Stimulated activated naive CD4-positive, alpha-beta T cell treated with Interleukin-2 at 50 U/mL for 16 hours (primary cell): Measurements from ENCODE around the gene GDPD5.
"Not testable (repeated sequence)": the region's sequence is repeated elsewhere in the genome, so short reads cannot be mapped to it uniquely, and the experiment has no call there.

Experiments used
- DNase-seq: peaks from one replicate; lab custom pipeline; 2025; lab: John Stamatoyannopoulos, UW

The GDPD5 gene

DNA sequence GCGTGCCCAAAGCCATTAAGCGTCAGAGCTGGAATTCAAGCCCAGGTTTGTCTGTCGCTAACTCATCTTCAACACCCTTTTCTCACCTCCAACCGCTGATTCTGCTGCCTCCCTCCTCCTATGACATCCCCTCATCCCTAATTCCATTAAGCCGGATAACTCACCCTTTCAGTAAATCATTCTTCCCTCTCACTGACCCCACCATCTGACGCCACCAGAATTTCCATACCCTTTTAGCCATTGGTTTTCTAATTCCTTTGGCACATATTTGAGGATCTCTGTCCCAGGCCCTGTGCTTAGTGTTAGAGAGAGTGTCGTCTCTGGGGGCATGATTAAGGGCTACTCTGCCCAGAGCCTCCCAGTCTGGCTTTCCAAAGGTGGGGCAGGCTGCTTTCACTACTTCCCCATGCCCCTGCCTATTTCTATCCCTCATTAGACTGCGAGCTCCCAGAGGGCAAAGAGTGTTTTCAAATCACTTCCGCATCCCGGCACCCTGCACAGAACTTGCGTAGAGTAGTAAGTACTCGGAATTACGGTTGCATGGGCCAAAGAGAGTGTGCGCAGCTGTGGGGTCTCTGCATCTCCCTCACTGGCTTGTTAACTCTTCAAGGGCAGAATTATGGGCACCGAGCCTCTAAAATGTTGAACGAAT, 96.6 kb downstream of the GDPD5 start:
- no peak for DNase-seq

DNA sequence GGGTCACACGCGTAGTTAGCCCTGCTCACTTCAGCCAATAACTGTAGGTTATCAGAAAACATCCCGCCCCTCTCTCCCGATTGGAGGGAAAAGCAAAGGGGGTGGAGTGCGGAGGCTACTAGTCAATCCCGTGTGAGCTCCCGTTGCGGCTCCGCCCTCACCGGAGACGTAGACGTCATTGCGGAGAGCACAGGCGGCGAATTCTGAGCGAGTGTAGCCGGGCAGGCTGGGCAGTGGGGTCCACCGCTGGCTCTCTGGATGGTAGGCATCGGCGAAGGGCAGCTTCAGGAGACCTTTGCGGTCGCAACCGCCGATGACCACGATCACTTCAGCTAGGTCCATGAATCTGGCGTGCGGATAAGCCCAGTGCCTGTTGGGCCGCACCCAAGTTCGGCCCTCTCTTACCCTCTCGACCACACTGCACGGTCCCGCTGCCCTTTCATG, 97.4 kb downstream of the GDPD5 start:
- peak; percentile 60 for DNase-seq

DNA sequence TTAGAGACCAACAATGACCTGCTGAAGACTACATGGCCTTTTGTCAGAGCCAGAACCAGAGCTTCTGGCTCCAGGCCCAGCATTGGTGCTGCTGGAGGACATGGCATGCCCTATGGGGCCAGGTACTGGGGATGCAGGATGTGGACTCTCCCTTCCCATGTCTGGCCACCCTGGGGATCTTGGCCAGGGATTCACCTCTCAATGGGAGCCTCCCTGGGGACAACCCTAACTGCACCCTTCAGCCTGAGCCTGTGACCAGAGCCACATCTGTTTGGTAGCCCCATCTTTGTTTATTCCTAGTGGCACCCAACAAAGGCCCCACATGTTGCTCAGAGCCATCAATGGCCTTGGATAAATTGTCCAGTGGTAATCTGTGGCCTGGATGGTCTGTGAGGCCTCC, 98.6 kb downstream of the GDPD5 start:
- no peak for DNase-seq

DNA sequence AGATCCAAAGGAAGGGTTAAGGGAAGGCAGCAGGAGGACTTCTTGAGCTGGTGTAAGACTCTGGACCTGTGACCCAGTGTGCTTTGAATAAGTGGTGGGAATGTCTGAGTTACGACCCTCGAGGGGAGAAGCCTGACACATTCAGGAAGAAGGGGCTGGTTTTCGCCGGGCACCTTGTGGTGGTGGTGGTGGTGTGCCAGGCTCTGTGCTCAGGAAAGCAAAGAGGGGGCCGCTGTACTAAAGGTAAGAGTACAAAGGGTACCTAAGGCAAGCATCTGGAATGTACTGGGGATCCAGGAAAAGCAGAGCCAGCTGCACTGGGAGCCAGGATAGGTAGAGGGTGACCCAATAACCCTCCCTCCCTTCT, 99.0 kb downstream of the GDPD5 start:
- no peak for DNase-seq

DNA sequence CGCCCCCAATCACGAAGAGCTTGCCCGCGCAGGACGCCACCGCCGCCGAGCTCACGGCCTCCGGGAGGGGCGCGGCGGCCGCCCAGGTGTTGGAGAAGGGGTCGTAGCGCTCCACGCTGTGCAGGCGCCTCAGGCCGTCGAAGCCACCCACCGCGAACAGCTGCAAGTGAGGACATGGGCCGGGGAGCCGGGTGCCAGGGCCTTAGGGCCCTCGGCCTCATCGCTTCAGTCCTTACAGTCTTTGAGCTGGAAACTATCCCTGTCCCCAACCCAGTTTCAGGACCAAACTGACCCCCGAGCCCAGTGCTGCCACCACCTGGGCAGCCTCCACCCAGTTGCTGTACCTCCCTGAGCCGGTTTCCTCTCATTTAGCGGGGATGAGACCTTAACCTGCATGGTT, 100.3 kb downstream of the GDPD5 start:
- DNase-seq, result no peak

DNA sequence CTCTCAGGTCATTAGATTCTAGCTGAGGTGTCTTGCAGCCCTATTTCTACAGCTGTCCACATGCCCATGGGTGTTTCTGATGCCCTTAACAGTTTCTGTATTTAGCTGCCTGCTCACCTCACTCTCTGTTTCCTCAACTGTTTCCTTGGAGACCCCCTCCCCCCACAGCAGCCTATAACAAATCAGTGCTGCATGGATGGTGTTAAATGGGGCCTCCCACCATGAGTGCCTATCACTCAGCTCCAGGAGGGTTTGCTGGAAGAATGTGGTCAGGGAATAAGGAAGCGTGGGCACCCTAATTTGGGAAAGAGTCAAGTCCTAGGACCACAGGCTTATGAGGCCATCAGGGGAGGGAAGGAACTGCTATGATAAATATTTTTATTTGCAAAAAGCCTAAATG, 101.3 kb downstream of the GDPD5 start:
- no peak for DNase-seq

DNA sequence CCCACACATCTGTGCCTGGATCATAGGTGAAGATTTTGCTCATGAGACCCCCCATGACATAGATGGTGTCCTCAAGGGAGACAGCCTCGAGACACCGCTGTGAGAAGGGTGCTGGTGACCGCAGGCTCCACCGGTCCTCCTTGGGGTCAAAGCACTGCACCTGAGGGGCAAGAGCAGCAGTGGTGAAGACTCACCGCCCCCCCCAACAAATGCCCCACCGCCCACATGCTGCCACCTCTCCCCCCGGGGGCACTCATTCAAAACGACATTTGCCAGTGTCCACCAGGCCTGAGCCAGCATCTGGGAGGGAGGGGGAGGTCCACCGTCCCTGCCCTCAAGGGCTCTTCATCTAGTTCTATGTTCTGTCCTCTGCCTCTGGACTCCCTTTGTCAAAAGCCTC, 102.0 kb downstream of the GDPD5 start:
- no peak for DNase-seq

DNA sequence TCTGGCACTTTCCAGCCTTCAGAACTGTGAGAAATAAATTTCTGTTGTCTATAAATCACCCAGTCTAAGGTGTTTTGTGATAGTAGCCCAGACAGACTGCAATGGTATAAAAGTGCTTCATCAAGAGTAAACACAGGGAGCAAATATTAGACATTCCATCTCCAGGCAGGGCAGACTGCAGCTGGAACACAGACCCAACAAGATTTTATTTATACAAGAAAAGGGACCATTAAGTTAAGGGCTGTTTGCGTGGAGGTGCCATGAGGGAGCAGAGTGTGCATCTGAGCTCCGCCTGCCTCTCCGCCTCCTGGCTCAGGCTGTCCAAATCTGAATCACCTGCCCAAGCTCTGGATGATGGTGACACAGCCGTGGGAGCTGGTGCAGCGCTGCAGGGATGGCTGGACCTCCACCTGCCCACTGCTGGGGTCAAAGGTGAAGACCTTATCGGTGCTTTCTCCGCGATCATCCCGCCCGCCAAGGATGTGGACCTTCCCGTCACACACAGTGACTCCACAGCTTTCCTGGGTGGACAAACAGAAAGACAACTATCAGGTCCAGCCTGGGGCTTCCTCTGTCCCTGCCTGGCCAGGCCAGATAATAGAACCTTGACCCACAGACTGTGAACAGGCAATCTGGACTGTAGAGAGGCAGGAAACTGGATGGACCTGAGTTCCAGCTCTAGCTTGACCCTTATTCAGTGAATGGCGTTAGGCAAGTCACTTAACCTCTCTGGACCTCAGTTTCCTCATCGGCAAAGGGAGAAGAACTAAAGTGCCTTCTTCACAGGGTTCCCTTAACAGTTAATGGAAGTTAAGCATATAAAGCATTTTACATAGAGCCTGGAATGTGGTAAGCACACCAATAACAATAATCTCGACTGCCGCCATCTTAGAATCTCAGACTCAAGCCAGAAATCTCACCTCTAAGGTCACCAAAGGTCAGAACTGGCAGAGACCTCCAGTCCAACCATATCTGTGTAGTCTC, 103.2 kb downstream of the GDPD5 start:
- DNase-seq, result no peak

DNA sequence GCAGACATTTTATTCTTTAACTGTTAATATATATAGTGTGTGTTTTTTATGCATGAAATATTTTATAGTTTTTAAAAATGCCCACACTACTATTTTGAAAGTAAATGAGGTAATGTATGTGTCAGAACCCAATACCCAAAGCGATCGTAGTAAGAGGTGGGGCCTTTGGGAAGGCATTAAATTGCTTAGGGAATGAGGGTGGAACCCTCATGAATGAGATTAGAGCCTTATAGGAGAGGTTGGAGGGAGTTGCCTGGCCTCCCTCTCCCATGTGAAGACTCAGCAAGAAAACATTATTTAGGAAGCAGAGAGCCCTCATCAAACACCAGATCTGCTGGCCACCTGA, 103.9 kb downstream of the GDPD5 start:
- no peak for DNase-seq

DNA sequence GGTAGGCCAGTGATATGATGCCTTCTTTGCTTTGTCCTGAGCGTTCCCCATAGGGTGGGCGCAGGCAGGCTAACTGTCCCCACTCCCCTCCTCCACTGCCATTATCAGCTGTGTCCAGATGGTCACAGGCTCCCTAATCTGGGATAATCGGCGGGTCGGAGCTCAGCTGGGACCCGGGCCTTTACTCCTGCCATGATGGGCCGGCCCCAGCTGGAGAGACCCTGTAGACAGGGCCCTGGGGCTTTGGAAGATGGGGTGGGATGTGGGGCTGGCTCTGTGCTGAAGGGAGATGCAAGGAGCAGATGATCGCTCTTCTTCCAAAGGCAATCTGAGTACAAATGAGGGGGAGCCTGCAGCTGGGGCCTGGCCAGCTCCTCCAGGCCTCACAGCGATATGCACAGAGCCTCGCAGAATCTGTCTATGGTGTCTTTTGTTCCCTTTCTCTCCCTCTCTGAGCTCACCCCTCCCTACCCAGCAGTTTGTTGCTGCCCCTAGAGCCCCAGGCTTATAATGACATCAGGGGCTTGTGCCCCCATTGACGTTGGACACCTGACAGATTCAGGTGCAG, 104.6 kb downstream of the GDPD5 start:
- DNase-seq, result no peak

DNA sequence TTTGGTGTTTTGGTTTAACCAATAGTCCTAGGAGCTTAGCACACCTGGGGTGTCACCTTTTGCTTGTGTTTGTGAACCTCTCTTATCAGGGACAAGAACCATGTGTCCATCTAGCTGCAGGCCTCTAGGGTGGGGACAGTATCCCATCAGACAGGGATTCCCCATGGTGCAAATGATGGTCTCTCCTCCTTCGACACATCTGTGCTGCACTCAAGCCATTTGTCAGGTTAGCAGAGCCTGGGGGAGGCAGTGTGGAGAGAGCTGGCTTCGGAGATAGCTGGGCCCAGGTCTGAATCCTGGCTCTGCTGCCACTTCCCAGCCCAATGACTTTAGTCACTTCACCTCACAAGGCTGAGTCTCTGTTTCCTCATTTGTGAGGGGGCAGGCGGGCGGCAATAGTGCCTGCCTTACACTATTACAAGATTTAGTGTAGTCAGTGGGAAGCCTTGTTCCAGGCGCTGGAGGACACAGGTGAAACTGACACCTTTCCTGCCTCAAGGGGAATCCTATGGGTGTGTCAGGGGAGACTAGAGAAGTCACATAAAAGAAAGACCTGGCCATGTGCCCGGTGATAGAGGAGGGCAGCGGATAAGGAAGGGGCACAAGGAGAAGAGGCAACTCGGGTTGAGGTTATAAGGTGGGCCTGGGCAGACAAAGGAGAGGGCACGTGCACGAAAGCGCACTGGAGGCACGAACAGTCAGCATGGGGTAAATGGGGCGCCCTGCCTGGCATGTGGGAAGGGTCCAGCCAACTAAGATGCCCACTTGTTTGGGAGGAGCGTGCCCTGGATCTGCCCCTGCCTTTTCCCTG, 105.3 kb downstream of the GDPD5 start:
- DNase-seq, result no peak

DNA sequence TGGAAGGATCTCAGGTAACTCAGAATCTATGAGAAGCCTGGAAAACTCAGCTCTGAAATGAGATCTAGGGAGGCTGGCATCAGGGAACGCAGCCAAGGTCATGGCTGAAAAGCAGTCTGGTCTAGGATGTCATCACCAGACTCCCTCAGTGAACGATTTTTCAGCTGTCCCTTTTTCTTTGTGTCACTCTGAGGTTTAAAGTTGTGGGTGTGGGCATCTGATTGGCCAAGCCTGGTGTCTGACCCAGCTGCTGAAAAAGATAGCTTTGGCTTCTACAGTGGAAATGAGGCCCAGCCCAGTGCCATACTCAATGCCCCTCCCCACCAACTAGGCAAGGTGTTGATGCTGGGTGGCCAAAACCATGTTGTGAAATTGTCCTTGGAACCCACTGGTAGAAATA, 111.9 kb downstream of the GDPD5 start:
- DNase-seq, result no peak

DNA sequence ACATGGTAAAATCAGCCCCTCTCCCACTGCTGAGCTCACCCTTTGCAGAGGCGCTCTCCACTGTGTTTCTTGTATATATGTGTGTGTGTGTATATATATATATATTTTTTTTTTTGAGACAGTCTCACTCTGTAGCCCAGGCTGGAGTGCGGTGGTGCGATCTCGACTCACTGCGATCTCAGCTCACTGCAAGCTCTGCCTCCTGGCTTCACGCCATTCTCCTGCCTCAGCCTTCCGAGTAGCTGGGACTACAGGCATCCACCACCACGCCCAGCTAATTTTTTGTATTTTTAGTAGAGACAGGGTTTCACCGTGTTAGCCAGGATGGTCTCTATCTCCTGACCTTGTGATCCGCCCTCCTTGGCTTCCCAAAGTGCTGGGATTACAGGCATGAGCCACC, 112.6 kb downstream of the GDPD5 start:
- DNase-seq, result not testable (repeated sequence)

DNA sequence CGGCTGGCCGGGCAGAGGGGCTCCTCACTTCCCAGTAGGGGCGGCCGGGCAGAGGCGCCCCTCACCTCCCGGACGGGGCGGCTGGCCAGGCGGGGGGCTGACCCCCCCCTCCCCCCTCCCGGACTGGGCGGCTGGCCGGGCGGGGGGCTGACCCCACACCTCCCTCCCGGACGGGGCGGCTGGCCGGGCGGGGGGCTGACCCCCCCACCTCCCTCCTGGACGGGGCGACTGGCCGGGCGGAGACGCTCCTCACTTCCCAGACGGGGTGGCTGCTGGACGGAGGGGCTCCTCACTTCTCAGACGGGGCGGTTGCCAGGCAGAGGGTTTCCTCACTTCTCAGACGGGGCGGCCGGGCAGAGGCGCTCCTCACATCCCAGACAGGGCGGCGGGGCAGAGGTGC, 115.8 kb downstream of the GDPD5 start:
- not testable (repeated sequence) for DNase-seq

DNA sequence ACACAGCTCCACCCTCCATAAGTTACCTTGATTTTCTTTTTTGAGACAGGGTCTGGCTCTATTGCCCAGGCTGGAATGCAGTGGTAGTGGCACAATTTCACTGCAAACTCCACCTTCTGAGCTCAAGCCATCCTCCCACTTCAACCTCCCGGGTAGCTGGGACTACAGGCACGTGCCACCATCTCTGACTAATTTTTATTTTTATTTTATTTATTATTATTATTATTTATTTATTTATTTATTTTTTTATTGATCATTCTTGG, 116.9 kb downstream of the GDPD5 start:
- DNase-seq, result no peak

DNA sequence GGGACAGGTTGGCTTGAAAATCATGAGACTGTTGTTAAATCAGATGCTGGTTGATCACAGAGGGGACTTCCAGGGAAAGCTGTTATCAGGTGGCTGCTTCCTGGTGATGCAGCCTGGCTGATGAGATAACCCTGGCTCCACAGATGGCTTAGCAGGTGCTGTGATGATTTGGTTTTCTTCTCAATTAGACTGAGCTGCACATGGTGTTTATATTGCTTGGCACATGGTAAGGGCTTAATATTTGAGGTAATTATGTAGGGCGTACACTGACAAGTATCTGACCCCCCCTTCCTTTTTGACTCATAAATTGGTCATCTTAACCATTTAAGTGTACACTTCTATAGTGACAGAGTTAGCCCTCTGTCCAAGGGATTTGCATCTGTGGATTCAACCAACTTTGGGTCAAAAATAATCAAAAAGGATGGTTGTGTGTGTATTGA, 119.4 kb downstream of the GDPD5 start:
- no peak for DNase-seq

DNA sequence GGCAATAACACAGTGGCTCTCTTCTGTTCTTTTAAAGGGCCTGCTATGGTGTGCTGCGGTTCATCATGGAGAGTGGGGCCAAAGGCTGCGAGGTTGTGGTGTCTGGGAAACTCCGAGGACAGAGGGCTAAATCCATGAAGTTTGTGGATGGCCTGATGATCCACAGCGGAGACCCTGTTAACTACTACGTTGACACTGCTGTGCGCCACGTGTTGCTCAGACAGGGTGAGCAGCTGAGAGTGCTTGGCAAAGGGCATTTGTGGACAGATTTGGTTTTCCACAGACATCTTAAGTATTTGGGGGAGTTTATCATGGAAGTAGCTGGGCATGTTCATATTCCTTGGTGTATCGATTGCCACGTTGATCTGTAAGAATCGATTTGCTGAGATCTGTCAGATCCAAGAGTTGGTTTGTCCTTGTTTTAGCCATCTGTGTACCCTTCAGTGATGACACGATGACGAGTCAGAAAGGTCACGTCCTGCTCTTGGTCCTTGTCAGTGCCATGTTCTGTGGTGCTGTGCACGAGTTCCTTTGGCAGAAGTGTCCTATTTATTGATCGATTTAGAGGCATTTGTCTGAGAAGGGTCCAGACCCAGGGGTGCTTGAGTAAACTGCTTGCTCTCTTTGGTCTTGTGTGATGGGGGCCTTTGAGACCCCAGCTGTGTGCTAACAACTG, 121.6 kb downstream of the GDPD5 start:
- DNase-seq, result peak; percentile 4

DNA sequence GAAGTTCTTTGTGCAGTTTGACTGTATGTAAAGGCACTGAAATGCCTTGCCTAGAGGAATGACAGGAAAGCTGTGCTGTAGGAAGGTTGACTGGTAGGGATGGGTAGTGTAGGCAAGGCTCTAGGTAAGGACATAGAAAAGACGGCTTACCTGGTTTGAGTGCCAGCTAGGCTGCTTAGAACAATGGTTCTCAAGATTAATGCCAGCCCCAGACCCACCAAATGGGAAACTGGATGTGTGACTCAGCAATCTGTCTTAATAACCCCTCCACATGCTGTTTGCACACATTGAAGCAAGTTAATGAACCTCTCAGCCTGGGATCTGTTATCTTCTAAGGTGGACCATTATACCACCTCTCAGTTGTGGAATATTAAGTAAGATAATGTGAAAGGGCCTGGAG, 122.7 kb downstream of the GDPD5 start:
- DNase-seq, result no peak

DNA sequence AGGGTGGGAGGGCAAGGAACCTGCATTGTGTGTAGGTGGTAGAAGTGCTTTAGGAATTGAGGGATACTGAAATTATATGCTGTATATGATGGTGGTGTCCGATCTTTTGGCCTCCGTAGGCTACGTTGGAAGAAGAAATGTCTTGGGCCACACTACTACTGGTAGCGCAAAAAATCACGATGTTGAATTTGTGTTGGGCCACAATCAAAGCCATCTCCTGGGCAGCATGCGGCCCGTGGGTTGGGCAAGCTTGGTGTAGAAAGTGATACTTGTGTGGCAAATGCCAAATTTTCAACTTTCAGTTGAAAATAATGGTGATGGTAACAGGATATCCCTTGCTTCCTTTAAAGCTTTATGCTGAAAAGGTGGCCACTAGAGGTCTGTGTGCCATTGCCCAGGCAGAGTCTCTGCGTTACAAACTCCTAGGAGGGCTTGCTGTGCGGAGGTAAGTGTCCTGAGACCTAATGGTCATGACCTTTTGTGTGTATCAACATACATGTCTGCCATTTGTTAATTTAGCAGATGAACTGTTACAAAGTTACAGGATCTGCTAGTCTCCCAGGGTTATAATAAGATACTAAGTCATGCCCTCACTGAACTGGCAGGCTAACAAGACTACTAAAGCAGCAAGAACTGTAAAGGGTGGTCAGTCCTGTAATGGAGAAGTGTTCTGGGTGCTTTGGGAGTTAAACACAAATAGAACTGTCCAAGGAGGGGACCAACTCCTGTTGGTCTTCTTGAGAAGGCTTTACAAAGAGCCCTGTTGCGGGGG, 123.6 kb downstream of the GDPD5 start:
- DNase-seq, result no peak

DNA sequence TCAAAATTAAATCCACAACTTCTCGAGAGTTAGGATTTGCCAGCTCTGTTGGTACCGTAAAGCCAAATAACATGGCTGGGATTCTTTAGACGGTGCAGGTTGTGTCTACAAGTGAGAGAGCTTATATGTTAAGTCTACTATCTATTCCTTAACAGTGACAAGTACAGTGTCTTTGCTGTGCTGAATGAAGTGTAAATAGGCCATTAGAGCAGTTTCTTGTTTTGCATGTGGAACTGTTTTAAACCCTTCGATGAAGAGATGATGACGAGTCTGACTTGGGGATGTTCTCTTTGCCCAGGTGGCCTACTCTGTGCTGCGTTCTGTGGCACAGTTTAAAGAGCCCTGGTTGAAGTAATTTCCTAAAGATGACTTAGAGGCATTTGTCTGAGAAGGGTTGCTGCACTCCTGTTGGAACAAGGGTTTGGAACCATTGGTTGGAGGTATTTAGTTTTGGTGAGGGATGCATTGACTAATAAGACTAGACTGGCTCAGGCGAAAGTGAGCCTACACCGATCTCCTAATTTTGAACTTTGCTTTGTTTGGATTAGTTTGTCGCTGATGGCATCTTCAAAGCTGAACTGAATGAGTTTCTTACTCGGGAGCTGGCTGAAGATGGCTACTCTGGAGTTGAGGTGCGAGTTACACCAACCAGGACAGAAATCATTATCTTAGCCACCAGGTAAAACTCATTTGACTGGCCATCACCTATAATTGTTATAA, 125.4 kb downstream of the GDPD5 start:
- DNase-seq, result no peak
